Muscle layer of duodenum (tissue), 2 donors: ENCODE data around the gene DEFB124.
A peak's percentile ranks its signal among the peaks of the same experiment; 100 is the strongest.
"Not testable (repeated sequence)": the region's sequence is repeated elsewhere in the genome, so short reads cannot be mapped to it uniquely, and the experiment has no call there.

Experiments
- H3K27ac ChIP-seq: one replicate; pipeline ENCODE4 v1.7.0; 2013; ENCODE audit warnings: mild to moderate bottlenecking, low read length
- H3K27me3 ChIP-seq: one replicate; pipeline ENCODE4 v1.7.0; 2013; ENCODE audit warnings: low read depth, mild to moderate bottlenecking, control low read depth, low read length
- H3K36me3 ChIP-seq, 2 donors: one replicate each; pipeline ENCODE4 v1.7.0; 2013; ENCODE audit warnings: low read length in 2 of 2, control low read depth in 1 of 2, mild to moderate bottlenecking in 1 of 2; ENCODE audit not compliant: insufficient read depth in 2 of 2, control insufficient read depth in 1 of 2
- H3K4me1 ChIP-seq, 2 donors: one replicate each; pipeline ENCODE4 v1.7.0; 2013; ENCODE audit warnings: low read length in 2 of 2, mild to moderate bottlenecking in 2 of 2, control low read depth in 1 of 2, moderate library complexity in 1 of 2; ENCODE audit not compliant: insufficient read depth in 2 of 2, control insufficient read depth in 1 of 2
- H3K4me3 ChIP-seq, 2 donors: one replicate each; pipeline ENCODE4 v1.7.0; 2013; ENCODE audit warnings: low read length in 2 of 2, low read depth in 1 of 2, mild to moderate bottlenecking in 1 of 2
- H3K9me3 ChIP-seq, 2 donors: one replicate each; pipeline ENCODE4 v1.7.0; 2013; ENCODE audit warnings: low read length in 2 of 2, control low read depth in 1 of 2, mild to moderate bottlenecking in 1 of 2; ENCODE audit not compliant: control insufficient read depth in 1 of 2
- donor health status: healthy.

Gene DEFB124, protein sequence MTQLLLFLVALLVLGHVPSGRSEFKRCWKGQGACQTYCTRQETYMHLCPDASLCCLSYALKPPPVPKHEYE

GRCh38 chr20:31474758-31475427 is at the start of gene DEFB124, which contains the start of gene REM1:
Gene DEFB124, minus strand, starts transcription at chr20:31475127. Its CDS starts 2,114 bp downstream, at chr20:31473013.
Gene REM1, plus strand, starts transcription at chr20:31475288. Its CDS starts 1,158 bp downstream, at chr20:31476446.
- no peaks in the 10 kb centered on the region for H3K9me3 ChIP-seq
- peak within 1 kb of the TSS; percentile 16 for H3K27ac ChIP-seq
- H3K4me1 ChIP-seq = peaks cover 0 to 28% of the 10 kb centered on the region in 2 donors
- no peaks in the 10 kb centered on the region for H3K36me3 ChIP-seq
- H3K4me3 ChIP-seq = peak within 1 kb of the TSS; percentile 55 to 61
- no peaks in the 10 kb centered on the region for H3K27me3 ChIP-seq

- H3K36me3 ChIP-seq = peaks cover 20 to 24% of the 10 kb centered on the region in 2 donors
- no peaks in the 10 kb centered on the region for H3K27me3 ChIP-seq
- H3K9me3 ChIP-seq = no peaks in the 10 kb centered on the region
- H3K4me1 ChIP-seq = peaks cover 0 to 3% of the 10 kb centered on the region in 2 donors
- H3K27ac ChIP-seq = no peak overlapping the region
- H3K4me3 ChIP-seq = no peak overlapping the region
These were observed 48.7 kb upstream of the DEFB124 start for GRCh38 chr20:31523361-31524283.

GRCh38 chr20:31522731-31523130 is 47.8 kb upstream of the DEFB124 start:
- H3K27ac ChIP-seq = no peak overlapping the region
- peaks cover 0 to 3% of the 10 kb centered on the region in 2 donors for H3K4me1 ChIP-seq
- no peaks in the 10 kb centered on the region for H3K27me3 ChIP-seq
- H3K4me3 ChIP-seq = no peak overlapping the region
- H3K9me3 ChIP-seq = no peaks in the 10 kb centered on the region
- H3K36me3 ChIP-seq = peaks cover 14 to 15% of the 10 kb centered on the region in 2 donors

- not testable (repeated sequence) for H3K4me3 ChIP-seq, H3K27ac ChIP-seq, H3K27me3 ChIP-seq, H3K9me3 ChIP-seq
- H3K4me1 ChIP-seq = peaks cover 8 to 16% of the 10 kb centered on the region in 2 donors
- H3K36me3 ChIP-seq = peaks cover 4 to 12% of the 10 kb centered on the region in 2 donors
These were observed 46.3 kb upstream of the DEFB124 start for GRCh38 chr20:31521267-31521666.

DNA sequence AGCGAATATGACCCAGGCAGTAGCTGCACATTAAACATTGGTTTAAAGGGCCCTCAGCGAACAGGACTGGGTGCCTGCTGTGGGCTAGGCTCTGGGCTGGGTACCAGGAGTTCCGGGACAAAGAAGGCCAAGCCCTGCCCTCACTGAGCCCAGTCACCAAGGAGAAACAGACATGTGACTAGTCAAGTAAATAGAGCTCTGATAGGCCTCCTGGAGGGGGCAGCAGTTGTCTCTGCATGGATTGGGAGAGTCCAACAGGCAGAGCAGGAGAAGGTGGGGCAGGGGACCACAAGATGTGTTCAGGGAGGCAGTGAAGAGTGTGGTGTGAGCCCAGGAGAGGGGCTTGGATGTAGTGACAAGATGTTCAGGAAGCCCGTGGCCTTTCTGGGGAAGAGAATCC is 42.4 kb upstream of the DEFB124 start:
- peaks cover 0 to 4% of the 10 kb centered on the region in 2 donors for H3K36me3 ChIP-seq
- no peak overlapping the region for H3K4me3 ChIP-seq
- no peaks in the 10 kb centered on the region for H3K27me3 ChIP-seq
- no peaks in the 10 kb centered on the region for H3K9me3 ChIP-seq
- peaks cover 22 to 34% of the 10 kb centered on the region in 2 donors for H3K4me1 ChIP-seq
- H3K27ac ChIP-seq = no peak overlapping the region

- Histone ChIP-seq H3K27me3 (no peaks in the 10 kb centered on the region), H3K36me3 (peaks cover 0 to 4% of the 10 kb centered on the region in 2 donors), H3K9me3 (no peaks in the 10 kb centered on the region), H3K4me3 (peak overlapping the region in 1 of 2 donors; percentile 97), H3K4me1 (peaks cover 22 to 31% of the 10 kb centered on the region in 2 donors), H3K27ac (no peak overlapping the region)
These were observed 41.7 kb upstream of the DEFB124 start for GRCh38 chr20:31516651-31517050.

DNA sequence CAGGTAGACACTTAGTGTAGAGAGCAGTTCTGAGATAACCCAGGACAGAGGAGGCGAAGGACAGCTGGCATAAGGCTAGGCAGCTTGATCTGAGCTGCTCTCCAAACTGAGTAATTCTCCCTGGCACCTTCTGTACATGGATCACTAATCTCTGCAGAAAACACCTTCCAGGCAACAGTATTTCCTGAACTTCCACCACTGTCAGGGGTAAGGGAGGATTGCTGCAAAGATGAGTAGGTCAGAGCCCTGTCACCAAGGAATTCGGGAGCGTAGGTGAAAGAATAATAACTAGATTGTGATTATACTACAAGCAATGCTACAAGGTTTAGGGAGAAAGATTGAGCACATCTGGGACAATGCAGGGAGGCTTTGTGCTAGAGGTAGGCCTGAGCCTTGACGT is 41.2 kb upstream of the DEFB124 start:
- Histone ChIP-seq H3K27me3 (no peaks in the 10 kb centered on the region), H3K4me1 (peaks cover 22 to 31% of the 10 kb centered on the region in 2 donors), H3K9me3 (no peaks in the 10 kb centered on the region), H3K27ac (no peak overlapping the region), H3K36me3 (peaks cover 0 to 4% of the 10 kb centered on the region in 2 donors), H3K4me3 (peak overlapping the region; percentile 90 to 97)

GRCh38 chr20:31515775-31516107 is 40.8 kb upstream of the DEFB124 start:
- no peaks in the 10 kb centered on the region for H3K27me3 ChIP-seq
- peak overlapping the region; percentile 90 to 97 for H3K4me3 ChIP-seq
- peaks cover 22 to 31% of the 10 kb centered on the region in 2 donors for H3K4me1 ChIP-seq
- H3K27ac ChIP-seq = peak overlapping the region; percentile 86
- peaks cover 0 to under 1% of the 10 kb centered on the region in 2 donors for H3K36me3 ChIP-seq
- H3K9me3 ChIP-seq = no peaks in the 10 kb centered on the region

- Histone ChIP-seq H3K27ac (peak overlapping the region; percentile 86), H3K9me3 (no peaks in the 10 kb centered on the region), H3K36me3 (no peaks in the 10 kb centered on the region), H3K27me3 (no peaks in the 10 kb centered on the region), H3K4me1 (peaks cover 22 to 31% of the 10 kb centered on the region in 2 donors), H3K4me3 (peak overlapping the region; percentile 90 to 97)
These were observed 40.3 kb upstream of the DEFB124 start for GRCh38 chr20:31515072-31515774.

DNA sequence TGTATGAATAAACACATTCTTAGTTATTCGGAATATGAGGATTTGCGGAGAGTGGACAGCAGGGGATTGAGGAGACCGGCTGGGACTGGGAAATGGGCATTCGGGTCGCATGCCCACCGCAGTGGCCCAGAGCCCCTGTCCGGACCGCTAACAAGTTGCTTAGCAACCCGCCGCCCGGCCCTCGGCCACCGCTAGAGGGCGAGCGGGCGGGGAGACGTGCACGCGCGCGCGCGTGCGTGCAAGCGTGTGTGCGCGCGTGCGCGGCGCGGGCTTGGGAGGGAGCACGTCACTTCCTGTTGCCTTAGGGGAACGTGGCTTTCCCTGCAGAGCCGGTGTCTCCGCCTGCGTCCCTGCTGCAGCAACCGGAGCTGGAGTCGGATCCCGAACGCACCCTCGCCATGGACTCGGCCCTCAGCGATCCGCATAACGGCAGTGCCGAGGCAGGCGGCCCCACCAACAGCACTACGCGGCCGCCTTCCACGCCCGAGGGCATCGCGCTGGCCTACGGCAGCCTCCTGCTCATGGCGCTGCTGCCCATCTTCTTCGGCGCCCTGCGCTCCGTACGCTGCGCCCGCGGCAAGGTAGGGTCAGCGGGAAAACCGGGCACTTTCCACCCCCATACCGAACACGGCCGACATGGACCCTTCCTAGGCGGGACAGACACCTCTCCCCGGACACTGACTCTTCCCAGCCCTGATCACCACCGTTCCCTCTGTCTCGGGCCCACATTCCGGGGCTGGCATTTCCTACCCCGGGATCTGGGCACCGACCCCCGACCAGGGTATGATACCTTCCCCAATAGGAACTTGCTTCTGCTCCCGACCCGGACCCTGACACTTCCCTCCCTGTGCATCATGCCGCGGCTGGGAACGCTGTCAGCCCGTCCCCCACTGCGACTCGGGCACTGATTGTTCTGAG is 39.5 kb upstream of the DEFB124 start, which contains the start of gene HM13:
TSS of gene HM13 (plus strand) at position 289 of the 918 bp plus-strand sequence. CDS start at position 399, 110 bp downstream.
- H3K27ac ChIP-seq = peak within 1 kb of the TSS; percentile 86
- peaks cover 22 to 31% of the 10 kb centered on the region in 2 donors for H3K4me1 ChIP-seq
- H3K4me3 ChIP-seq = peak within 1 kb of the TSS; percentile 90 to 97
- no peaks in the 10 kb centered on the region for H3K36me3 ChIP-seq
- H3K27me3 ChIP-seq = no peaks in the 10 kb centered on the region
- H3K9me3 ChIP-seq = no peaks in the 10 kb centered on the region
